Lung (tissue), 12 donors: Measurements from ENCODE around the gene UGCG. TPM values are rescaled to one million over a fixed set of nuclear protein-coding genes. Genes with fewer than 3 reads are reported as not detected.

Experiments
- ATAC-seq: fragments of 200-7000 bp; cut with Tn5 transposase; one replicate; pipeline ENCODE4 v1.9.1; 2020; ENCODE audit warnings: moderate number of reproducible peaks; ENCODE audit not compliant: insufficient read depth, low FRiP score
- DNase-seq, 3 donors: peaks; one replicate each; pipeline ENCODE4 v3.0.0-alpha.2; 2013 to 2017
- H3K27ac ChIP-seq, 2 donors: one replicate each; pipeline ENCODE4 v1.5.1; 2013; ENCODE audit warnings: mild to moderate bottlenecking in 2 of 2, moderate library complexity in 2 of 2, control low read depth in 1 of 2, inconsistent platforms in 1 of 2, low read depth in 1 of 2, low read length in 1 of 2
- H3K27me3 ChIP-seq, 3 donors: one replicate each; pipeline ENCODE4 v1.5.1; 2013; ENCODE audit warnings: low read length in 2 of 3; ENCODE audit not compliant: control insufficient read depth in 3 of 3, insufficient read depth in 3 of 3
- H3K36me3 ChIP-seq, 4 donors: one replicate each; pipeline ENCODE4 v1.5.1; 2013; ENCODE audit warnings: low read length in 4 of 4, mild to moderate bottlenecking in 1 of 4, moderate library complexity in 1 of 4; ENCODE audit not compliant: control insufficient read depth in 4 of 4, insufficient read depth in 4 of 4
- H3K4me1 ChIP-seq, 5 donors: one replicate each; pipeline ENCODE4 v1.5.1; 2013; ENCODE audit warnings: low read length in 5 of 5, mild to moderate bottlenecking in 2 of 5, moderate library complexity in 1 of 5; ENCODE audit not compliant: control insufficient read depth in 5 of 5, insufficient read depth in 5 of 5
- H3K4me3 ChIP-seq: one replicate; pipeline ENCODE4 v1.5.1; 2013; ENCODE audit warnings: mild to moderate bottlenecking, control low read depth, moderate library complexity
- H3K9ac ChIP-seq, 2 donors: one replicate each; pipeline ENCODE4 v1.5.1; 2013; ENCODE audit warnings: low read length in 2 of 2, control low read depth in 1 of 2; ENCODE audit not compliant: insufficient read depth in 1 of 2
- H3K9me3 ChIP-seq, 4 donors: one replicate each; pipeline ENCODE4 v1.5.1; 2013; ENCODE audit warnings: low read length in 3 of 4, mild to moderate bottlenecking in 1 of 4, moderate library complexity in 1 of 4; ENCODE audit not compliant: control insufficient read depth in 4 of 4, insufficient read depth in 3 of 4
- WGBS, 2 donors: extraction: QIAGEN DNeasy Blood & Tissue Kit; methylation state at CpG; one replicate each; pipeline ENCODE4 v1.1.7; 2013; 5-methylcytosine and 5-hydroxymethylcytosine counted together
- polyA plus RNA-seq, 2 donors: library from polyadenylated mRNA; stranded (reverse); fragments of 200-250 nt; gene quantifications; one replicate each; pipeline ENCODE4 v1.2.1, GENCODE V29; 2013
- total RNA-seq, 2 donors: library from RNA; depleted of rRNA in 1 of 2; stranded (reverse); fragments of >200 nt in 1 of 2; gene quantifications; one replicate each; pipeline ENCODE4 v1.2.1, GENCODE V29; 2014 to 2021
- TF ChIP-seq, protein P1 (sequence below): IDR thresholded peaks from 2 replicates; pipeline ENCODE4 v1.5.1; 2012; ENCODE audit warnings: mild to moderate bottlenecking; ENCODE audit errors: control extremely low read depth, extremely low read depth
- donor health status: control.
- donor health status: control.
- donor health status: Bipolar disorder and iron deficiency.
- donor health status: healthy.
- donor health status: DM: yes; HTN: yes; CAD: no.

Gene UGCG
- total and polyA plus RNA-seq, 4 donors, result 32.2 to 157 (median 37.5) TPM

DNA sequence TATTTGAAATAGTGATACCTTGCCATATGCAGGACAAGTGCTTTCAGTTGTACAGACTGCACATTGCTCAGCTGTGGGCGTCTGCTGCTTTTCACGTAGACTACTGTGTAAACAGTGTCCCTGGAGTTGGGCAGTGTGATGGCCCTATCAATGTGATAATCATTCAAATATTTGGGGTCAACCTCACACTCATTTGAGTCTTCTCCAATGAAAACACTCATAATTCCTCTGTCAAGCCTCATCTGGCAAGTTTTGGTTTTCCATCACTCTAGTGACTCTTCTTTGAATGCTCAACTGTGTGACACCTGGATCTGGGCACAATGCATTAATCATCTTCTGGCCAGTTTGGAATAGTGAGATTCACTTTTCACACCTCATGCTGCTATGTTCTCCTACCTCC lies 64.4 kb downstream of the UGCG start:
- peaks cover 0 to 2% (median 0%) of the 10 kb centered on the region in 3 donors for H3K27me3 ChIP-seq
- no peak overlapping the region for H3K4me3 ChIP-seq
- peaks cover 0 to 9% (median 4%) of the 10 kb centered on the region in 5 donors for H3K4me1 ChIP-seq
- no peaks in the 10 kb centered on the region for H3K9me3 ChIP-seq
- ATAC-seq (no peak), DNase-seq (no peak)
- WGBS, 2 donors, result 53 to 77% methylated on average over 2 of the region's 2 CpGs
- no peak overlapping the region for H3K9ac ChIP-seq
- H3K36me3 ChIP-seq, result no peaks in the 10 kb centered on the region
- no peak overlapping the region for H3K27ac ChIP-seq
- TF ChIP-seq, protein P1, sequence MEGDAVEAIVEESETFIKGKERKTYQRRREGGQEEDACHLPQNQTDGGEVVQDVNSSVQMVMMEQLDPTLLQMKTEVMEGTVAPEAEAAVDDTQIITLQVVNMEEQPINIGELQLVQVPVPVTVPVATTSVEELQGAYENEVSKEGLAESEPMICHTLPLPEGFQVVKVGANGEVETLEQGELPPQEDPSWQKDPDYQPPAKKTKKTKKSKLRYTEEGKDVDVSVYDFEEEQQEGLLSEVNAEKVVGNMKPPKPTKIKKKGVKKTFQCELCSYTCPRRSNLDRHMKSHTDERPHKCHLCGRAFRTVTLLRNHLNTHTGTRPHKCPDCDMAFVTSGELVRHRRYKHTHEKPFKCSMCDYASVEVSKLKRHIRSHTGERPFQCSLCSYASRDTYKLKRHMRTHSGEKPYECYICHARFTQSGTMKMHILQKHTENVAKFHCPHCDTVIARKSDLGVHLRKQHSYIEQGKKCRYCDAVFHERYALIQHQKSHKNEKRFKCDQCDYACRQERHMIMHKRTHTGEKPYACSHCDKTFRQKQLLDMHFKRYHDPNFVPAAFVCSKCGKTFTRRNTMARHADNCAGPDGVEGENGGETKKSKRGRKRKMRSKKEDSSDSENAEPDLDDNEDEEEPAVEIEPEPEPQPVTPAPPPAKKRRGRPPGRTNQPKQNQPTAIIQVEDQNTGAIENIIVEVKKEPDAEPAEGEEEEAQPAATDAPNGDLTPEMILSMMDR, result no peak

DNA sequence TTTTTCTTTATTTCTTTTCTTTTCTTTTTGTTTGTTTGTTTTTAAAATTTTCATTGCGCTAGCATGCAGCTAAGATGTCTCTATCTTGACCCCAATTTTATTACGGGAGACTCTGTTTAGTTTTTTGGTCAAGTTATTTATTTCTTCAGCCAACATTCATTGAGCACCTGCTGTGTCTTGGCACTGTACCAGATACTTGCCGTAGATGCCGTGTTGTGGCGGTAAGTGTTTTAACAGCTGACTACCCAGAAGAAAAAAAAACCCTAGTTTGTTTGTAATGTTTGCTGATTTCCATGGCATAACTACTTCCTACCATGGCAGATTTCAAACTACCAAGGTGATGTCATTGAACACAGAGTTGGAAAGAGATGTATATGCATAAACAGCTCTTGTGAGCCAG lies 65.0 kb downstream of the UGCG start:
- ATAC-seq (no peak), DNase-seq (peak; percentile 17 to 48 (median 28))
- Histone ChIP-seq H3K4me3 (no peak overlapping the region), H3K36me3 (no peaks in the 10 kb centered on the region), H3K9me3 (no peaks in the 10 kb centered on the region), H3K4me1 (peaks cover 0 to 9% (median 4%) of the 10 kb centered on the region in 5 donors), H3K27me3 (peaks cover 0 to 2% (median 0%) of the 10 kb centered on the region in 3 donors), H3K9ac (no peak overlapping the region), H3K27ac (no peak overlapping the region)
- TF ChIP-seq, protein P1, result no peak
- 39 to 58% methylated on average over 5 of the region's 5 CpGs for WGBS, 2 donors

DNA sequence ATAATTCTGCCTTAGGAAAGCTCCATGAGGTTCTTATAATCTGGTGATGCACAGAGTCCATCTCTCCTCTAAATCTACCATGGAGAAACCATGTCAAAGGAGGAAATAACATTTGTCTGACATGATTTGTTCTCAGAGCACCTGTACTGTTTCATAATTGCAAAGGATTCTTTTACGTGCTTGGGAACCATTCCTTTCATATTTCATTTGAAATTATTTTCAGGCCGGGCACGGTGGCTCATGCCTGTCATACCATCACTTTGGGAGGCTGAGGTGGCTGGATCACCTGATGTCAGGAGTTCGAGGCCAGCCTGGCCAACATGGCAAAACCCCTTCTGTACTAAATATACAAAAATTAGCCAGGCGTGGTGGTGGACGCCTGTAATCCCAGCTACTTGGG lies 65.4 kb downstream of the UGCG start:
- 85 to 87% methylated on average over 6 of the region's 6 CpGs for WGBS, 2 donors
- Histone ChIP-seq H3K27me3 (peaks cover 0 to 2% (median 0%) of the 10 kb centered on the region in 3 donors), H3K9me3 (no peaks in the 10 kb centered on the region), H3K9ac (no peak overlapping the region), H3K4me1 (peaks cover 0 to 9% (median 4%) of the 10 kb centered on the region in 5 donors), H3K27ac (no peak overlapping the region), H3K4me3 (no peak overlapping the region), H3K36me3 (no peaks in the 10 kb centered on the region)
- ATAC-seq (no peak), DNase-seq (no peak)
- TF ChIP-seq, protein P1, result no peak

DNA sequence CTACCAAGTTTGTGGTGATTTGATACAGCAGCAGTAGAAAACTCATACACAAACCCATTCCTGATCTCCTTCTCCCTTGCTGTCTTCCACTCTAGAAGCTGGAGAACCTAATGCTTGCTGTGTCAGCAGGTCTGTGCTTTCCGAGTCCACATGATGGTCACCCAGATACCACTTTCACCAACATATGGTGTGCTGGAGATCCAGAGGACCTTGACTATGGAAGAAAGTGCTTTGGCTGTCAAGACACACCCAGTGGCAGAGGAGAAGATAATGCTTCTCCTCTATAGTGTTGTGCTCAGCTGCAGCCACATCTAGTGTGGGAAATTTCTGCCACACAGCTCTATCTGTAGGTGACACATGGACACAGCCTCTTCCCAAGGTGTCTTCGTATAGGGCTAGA lies 67.4 kb downstream of the UGCG start:
- TF ChIP-seq, protein P1, result no peak
- WGBS, 2 donors, result 70 to 96% methylated on average over 2 of the region's 2 CpGs
- H3K36me3 ChIP-seq, result no peaks in the 10 kb centered on the region
- H3K4me1 ChIP-seq, result peaks cover 0 to 4% (median 0%) of the 10 kb centered on the region in 5 donors
- DNase-seq (no peak), ATAC-seq (no peak)
- H3K4me3 ChIP-seq, result no peak overlapping the region
- no peak overlapping the region for H3K9ac ChIP-seq
- no peaks in the 10 kb centered on the region for H3K9me3 ChIP-seq
- H3K27ac ChIP-seq, result no peak overlapping the region
- peaks cover 0 to 2% (median 0%) of the 10 kb centered on the region in 3 donors for H3K27me3 ChIP-seq
